Mucosa of rectum (tissue), 2 donors: ENCODE results near the gene DDX51.

ENCODE experiments used
- H3K27ac ChIP-seq, 2 donors: one replicate each; pipeline ENCODE4 v1.7.0; 2013; ENCODE audit warnings: inconsistent platforms in 2 of 2, low read depth in 2 of 2, low read length in 2 of 2
- H3K27me3 ChIP-seq, 2 donors: one replicate each; pipeline ENCODE4 v1.7.0; 2013; ENCODE audit warnings: low read length in 2 of 2; ENCODE audit not compliant: control insufficient read depth in 2 of 2, insufficient read depth in 2 of 2
- H3K36me3 ChIP-seq, 2 donors: one replicate each; pipeline ENCODE4 v1.7.0; 2013; ENCODE audit warnings: low read length in 2 of 2; ENCODE audit not compliant: control insufficient read depth in 2 of 2, insufficient read depth in 2 of 2
- H3K4me1 ChIP-seq, 2 donors: one replicate each; pipeline ENCODE4 v1.7.0; 2013; ENCODE audit warnings: low read length in 2 of 2, mild to moderate bottlenecking in 1 of 2; ENCODE audit not compliant: control insufficient read depth in 2 of 2, insufficient read depth in 2 of 2
- H3K4me3 ChIP-seq, 2 donors: one replicate each; pipeline ENCODE4 v1.7.0; 2013; ENCODE audit warnings: low read length in 2 of 2
- H3K9ac ChIP-seq, 2 donors: one replicate each; pipeline ENCODE4 v1.7.0; 2013; ENCODE audit warnings: low read length in 2 of 2, low read depth in 1 of 2, mild to moderate bottlenecking in 1 of 2
- H3K9me3 ChIP-seq, 2 donors: one replicate each; pipeline ENCODE4 v1.7.0; 2013; ENCODE audit warnings: low read length in 2 of 2; ENCODE audit not compliant: control insufficient read depth in 2 of 2
- donor health status: healthy.
- donor health status: Normal muscosa, but diverticular disease.

Gene DDX51

DNA sequence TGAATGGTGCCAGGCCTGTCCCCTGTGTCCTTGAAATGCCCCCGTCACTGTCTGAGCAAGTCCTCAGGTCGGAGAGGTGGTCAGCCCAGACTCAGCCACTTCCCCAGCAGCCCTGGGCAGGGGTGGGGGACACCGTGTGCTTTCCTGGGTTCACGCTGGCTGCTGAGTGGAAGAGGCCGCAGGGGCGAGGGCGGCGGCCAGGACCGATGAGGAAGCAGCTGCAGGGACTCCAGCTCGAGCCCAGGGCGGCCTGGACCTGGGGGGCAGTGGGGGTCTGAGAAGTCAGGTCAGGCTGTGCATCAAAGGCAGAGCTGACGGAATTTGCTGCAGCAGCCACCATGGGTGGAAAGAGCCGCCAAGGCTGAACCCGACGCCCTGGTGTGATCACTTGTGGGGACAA lies 28.5 kb upstream of the DDX51 start:
- peaks cover 2 to 12% of the 10 kb centered on the region in 2 donors for H3K27me3 ChIP-seq

DNA sequence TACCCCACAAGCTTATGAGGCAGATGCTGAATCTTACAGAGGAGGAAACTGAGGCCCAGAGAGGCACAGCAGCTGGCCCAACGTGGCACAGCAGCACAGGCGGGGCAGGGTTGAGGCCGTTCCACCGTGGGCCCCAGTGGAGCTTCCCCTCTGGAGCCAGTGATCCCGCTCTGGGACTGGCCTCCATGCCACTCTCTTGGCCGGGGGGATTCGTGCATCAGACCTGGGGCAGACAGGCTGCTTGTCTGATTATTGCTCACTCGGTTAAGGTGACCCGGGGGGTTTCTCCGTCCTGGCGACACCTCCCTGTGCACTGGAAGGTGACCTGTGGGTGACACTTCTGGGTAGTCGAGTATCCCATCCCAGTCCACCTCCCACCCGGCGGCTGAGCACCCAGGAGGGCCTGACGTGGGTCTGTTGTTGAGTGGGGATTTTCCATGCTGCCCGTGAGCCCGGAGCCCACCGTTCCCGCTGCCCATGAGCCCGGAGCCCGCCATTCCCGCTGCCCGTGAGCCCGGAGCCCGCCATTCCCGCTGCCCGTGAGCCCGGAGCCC lies 27.9 kb upstream of the DDX51 start:
- Histone ChIP-seq H3K27me3 (peaks cover 2 to 12% of the 10 kb centered on the region in 2 donors), H3K4me3 (no peak overlapping the region), H3K9me3 (no peaks in the 10 kb centered on the region), H3K36me3 (no peaks in the 10 kb centered on the region), H3K27ac (no peak overlapping the region), H3K4me1 (no peaks in the 10 kb centered on the region), H3K9ac (no peak overlapping the region)

More for the DNA sequence above, 28.5 kb upstream of the DDX51 start:
- Histone ChIP-seq H3K9ac (no peak overlapping the region), H3K4me1 (no peaks in the 10 kb centered on the region), H3K9me3 (no peaks in the 10 kb centered on the region), H3K27ac (no peak overlapping the region), H3K36me3 (no peaks in the 10 kb centered on the region), H3K4me3 (no peak overlapping the region)

DNA sequence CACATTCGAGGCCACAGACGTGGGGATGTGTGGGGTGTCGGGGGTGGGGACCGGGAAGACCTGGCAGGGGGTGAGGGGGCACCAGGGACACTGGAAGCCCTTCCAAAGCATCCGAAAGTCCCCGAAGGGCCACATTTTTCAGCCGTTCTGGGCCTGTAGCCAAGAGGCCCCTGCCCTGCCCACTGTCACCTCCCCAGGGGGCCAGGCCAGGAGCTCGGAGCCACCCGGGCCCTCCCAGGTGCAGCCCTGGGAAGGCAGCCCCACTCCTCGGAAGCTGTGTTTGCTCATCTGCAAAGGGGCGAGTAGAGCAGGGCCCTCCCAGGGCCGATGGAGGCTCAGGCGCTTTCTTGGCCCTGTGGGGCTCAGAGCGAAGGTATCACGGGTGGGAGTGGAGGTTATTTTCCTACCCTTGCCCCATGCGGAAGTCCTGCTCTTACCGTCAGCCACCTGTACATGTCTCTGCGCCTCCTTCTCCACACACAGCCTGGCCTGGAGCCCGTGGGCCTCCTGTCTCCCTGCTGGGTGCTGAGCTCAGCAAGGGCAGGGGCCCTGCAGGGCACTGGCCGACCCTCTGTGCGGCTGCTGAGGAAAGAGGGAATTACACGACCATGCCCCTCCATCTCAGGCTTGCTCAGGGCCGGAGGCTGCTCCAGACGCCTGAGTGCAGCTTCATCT lies 27.3 kb upstream of the DDX51 start:
- H3K36me3 ChIP-seq = no peaks in the 10 kb centered on the region
- no peak overlapping the region for H3K27ac ChIP-seq
- no peak overlapping the region for H3K9ac ChIP-seq
- H3K9me3 ChIP-seq = no peaks in the 10 kb centered on the region
- H3K4me3 ChIP-seq = no peak overlapping the region
- H3K27me3 ChIP-seq = peaks cover 2 to 12% of the 10 kb centered on the region in 2 donors
- H3K4me1 ChIP-seq = no peaks in the 10 kb centered on the region

DNA sequence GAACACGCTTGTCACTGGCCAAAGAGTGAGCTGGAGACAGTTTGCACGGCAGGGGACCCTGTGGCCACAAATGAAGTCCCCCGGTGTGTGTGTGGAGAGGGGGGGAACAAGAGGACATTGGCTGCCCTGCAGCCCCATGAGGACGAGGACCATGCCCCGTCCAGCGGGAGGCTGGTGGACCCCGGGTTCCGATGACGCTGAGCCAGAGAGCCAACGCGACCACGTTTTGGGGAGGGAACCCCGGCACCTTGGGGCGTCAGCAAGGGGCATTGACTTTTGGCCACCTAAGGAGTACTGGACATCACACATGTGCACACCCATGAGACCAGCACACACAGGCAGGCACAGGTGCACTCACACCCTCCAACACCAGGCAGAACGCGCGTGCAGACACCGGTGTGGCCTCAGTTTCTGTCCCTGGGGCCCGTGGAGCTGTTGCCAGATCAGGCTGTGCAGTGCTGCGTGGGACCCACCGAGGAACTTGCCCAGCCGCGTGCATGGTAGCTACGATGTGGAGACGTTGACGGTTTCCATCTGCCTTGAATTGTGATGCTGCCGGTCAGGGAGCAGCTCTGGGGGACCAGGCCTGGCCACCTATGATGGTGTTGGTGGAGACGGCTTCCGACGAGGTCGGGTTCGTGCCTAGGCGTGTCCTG lies 26.6 kb upstream of the DDX51 start:
- H3K9me3 ChIP-seq = no peaks in the 10 kb centered on the region
- H3K36me3 ChIP-seq = no peaks in the 10 kb centered on the region
- H3K27ac ChIP-seq = no peak overlapping the region
- no peak overlapping the region for H3K9ac ChIP-seq
- H3K27me3 ChIP-seq = peaks cover 2 to 5% of the 10 kb centered on the region in 2 donors
- no peaks in the 10 kb centered on the region for H3K4me1 ChIP-seq
- H3K4me3 ChIP-seq = no peak overlapping the region

GRCh38 chr12:132170094-132170636 lies 26.0 kb upstream of the DDX51 start:
- Histone ChIP-seq H3K9ac (no peak overlapping the region), H3K9me3 (no peaks in the 10 kb centered on the region), H3K27ac (no peak overlapping the region), H3K36me3 (no peaks in the 10 kb centered on the region), H3K4me1 (no peaks in the 10 kb centered on the region), H3K4me3 (no peak overlapping the region), H3K27me3 (peaks cover 2 to 5% of the 10 kb centered on the region in 2 donors)

GRCh38 chr12:132169376-132169775 lies 25.3 kb upstream of the DDX51 start:
- Histone ChIP-seq H3K36me3 (no peaks in the 10 kb centered on the region), H3K9ac (no peak overlapping the region), H3K27me3 (peaks cover 2 to 5% of the 10 kb centered on the region in 2 donors), H3K4me1 (no peaks in the 10 kb centered on the region), H3K27ac (no peak overlapping the region), H3K4me3 (no peak overlapping the region), H3K9me3 (no peaks in the 10 kb centered on the region)

DNA sequence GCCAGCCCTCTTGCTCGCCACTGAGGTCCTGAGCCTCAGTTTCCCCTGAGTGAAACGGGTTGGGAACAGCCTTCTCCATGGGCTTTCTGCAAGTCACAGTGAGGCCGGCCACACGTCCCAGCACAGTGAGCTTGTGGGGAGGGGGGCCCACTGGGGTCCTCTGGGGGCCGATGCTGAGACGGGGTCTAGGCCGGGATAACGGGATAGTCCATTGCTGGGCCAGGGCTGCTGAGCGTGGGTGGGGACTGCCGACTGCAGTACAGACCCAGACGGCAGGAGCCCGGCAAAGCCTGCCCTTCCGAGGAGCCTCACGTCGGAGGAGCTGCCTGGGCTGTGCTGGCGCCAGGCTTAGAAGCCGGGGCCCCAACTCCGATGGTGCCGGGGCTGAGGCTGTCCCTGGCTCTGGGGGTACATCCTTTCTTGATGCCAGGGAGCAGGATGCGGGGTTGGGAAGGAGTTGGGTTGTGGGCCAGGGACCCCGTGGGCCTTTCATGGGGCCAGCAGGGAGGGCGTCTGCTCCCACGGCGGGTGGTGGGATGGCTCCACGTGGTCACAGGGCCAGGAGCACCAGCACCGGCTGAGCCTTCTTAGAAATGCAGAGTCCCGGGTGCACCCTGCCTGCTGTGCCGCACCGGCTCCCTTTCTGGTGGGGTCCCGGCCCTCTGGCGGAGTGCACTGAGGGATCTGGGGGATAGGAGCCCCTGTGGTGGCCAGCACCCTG lies 24.4 kb upstream of the DDX51 start:
- Histone ChIP-seq H3K4me3 (no peak overlapping the region), H3K27ac (no peak overlapping the region), H3K9ac (no peak overlapping the region), H3K9me3 (no peaks in the 10 kb centered on the region), H3K36me3 (no peaks in the 10 kb centered on the region), H3K4me1 (no peaks in the 10 kb centered on the region), H3K27me3 (peaks cover 2 to 5% of the 10 kb centered on the region in 2 donors)

GRCh38 chr12:132167611-132168310 lies 23.6 kb upstream of the DDX51 start:
- Histone ChIP-seq H3K9ac (no peak overlapping the region), H3K36me3 (no peaks in the 10 kb centered on the region), H3K4me1 (no peaks in the 10 kb centered on the region), H3K27ac (no peak overlapping the region), H3K27me3 (peaks cover 2 to 5% of the 10 kb centered on the region in 2 donors), H3K4me3 (no peak overlapping the region), H3K9me3 (no peaks in the 10 kb centered on the region)

DNA sequence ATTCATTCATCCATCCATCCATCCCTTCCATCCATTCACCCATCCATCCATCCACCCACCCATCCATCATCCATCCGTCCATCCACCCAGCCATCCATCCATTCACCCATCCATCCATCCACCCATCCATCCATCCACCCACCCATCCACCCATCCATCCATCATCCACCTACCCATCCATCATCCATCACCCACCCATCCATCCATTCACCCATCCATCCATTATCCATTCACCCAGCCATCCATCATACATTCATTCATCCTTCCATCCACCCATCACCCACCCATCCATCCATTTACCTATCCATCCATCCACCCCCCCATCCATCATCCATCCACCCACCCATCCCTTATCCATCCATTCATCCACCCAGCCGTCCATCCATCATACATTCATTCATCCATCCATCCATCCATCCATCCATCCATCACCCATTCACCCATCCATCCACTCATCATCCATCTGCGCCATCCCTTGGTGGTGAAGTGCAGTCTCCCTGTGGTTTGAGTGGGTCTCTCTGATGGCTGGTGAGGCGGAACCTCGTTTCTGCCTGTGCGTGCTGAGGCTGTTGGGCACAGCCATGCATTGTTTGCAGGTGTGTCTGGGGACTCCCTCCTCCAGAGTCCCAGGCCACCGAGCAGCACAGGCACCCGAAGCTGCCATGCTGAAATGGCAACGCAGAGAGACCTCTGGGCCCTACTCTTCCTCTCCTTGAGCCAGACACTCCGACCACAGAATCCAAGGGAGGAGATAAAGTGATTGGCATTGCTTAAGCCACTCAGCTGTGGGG lies 22.9 kb upstream of the DDX51 start:
- peaks cover 1 to 2% of the 10 kb centered on the region in 2 donors for H3K27me3 ChIP-seq
- no peak overlapping the region for H3K9ac ChIP-seq
- no peak overlapping the region for H3K27ac ChIP-seq
- H3K9me3 ChIP-seq = no peaks in the 10 kb centered on the region
- H3K4me3 ChIP-seq = no peak overlapping the region
- no peaks in the 10 kb centered on the region for H3K36me3 ChIP-seq
- no peaks in the 10 kb centered on the region for H3K4me1 ChIP-seq
